IMR-90 (cell line): Measurements from ENCODE around the gene PHC3. TPM values are rescaled to one million over a fixed set of nuclear protein-coding genes. Genes with fewer than 3 reads are reported as not detected.

Source experiments
- ATAC-seq: fragments of 200-7000 bp; cut with Tn5 transposase; 2 replicates; pipeline ENCODE4 v1.9.1; 2020; ENCODE audit warnings: low read depth, mild to moderate bottlenecking, moderate library complexity
- BruUV-seq: library from RNA; stranded (reverse); fragments of 400-500 nt; replicated peaks from 2 replicates; lab custom pipeline; 2021; lab: Mats Ljungman, UMichigan
- CTCF ChIA-PET: fragments of 300-600 bp; formaldehyde crosslinking; extraction: SDS; loops from one replicate; lab custom pipeline; 2021; ENCODE audit warnings: antibody characterized with exemption; lab: Yijun Ruan, JAX
- POLR2A ChIA-PET: fragments of 300-600 bp; sonication (Branson Sonifier 250); formaldehyde crosslinking; loops from one replicate; lab custom pipeline; 2022; ENCODE audit warnings: antibody characterized with exemption; ENCODE audit not compliant: unreplicated experiment; lab: Charles Lee
- DNase-seq: peaks from one replicate; pipeline ENCODE4 v3.0.0; 2013
- H2AFZ ChIP-seq: replicated peaks from 2 replicates; pipeline ENCODE3; 2013; ENCODE audit warnings: low read length, mild to moderate bottlenecking; ENCODE audit not compliant: poor library complexity
- H2AK5ac ChIP-seq: 2 replicates; pipeline ENCODE4 v1.6.1; 2013; ENCODE audit warnings: low read depth, low read length, inconsistent platforms
- H2AK9ac ChIP-seq: replicated peaks from 2 replicates; pipeline ENCODE3; 2013; ENCODE audit warnings: mild to moderate bottlenecking, low read depth, low read length, moderate library complexity; ENCODE audit not compliant: poor library complexity
- H2BK120ac ChIP-seq: 2 replicates; pipeline ENCODE4 v1.6.1; 2013; ENCODE audit warnings: low read depth, low read length, inconsistent platforms
- H2BK15ac ChIP-seq: 3 replicates; pipeline ENCODE4 v1.6.1; 2013; ENCODE audit warnings: low read depth, low read length, inconsistent platforms
- H2BK20ac ChIP-seq: 2 replicates; pipeline ENCODE4 v1.6.1; 2013; ENCODE audit warnings: low read depth, mild to moderate bottlenecking, inconsistent platforms, low read length, moderate library complexity
- H2BK5ac ChIP-seq: 2 replicates; pipeline ENCODE4 v1.6.1; 2013; ENCODE audit warnings: mild to moderate bottlenecking, low read depth, low read length, inconsistent platforms; ENCODE audit not compliant: poor library complexity, severe bottlenecking
- H3K14ac ChIP-seq: replicated peaks from 2 replicates; pipeline ENCODE4 v1.6.1; 2013; ENCODE audit warnings: low read depth, low read length, inconsistent platforms
- H3K18ac ChIP-seq: 2 replicates; pipeline ENCODE4 v1.6.1; 2013; ENCODE audit warnings: low read depth, low read length, control low read depth
- H3K23ac ChIP-seq: 2 replicates; pipeline ENCODE4 v1.6.1; 2013; ENCODE audit warnings: low read depth, low read length, inconsistent platforms
- H3K27ac ChIP-seq: 2 replicates; pipeline ENCODE4 v1.5.1; 2013; ENCODE audit warnings: mild to moderate bottlenecking, control low read depth, low read length; ENCODE audit not compliant: insufficient read depth
- H3K27me3 ChIP-seq: 2 replicates; pipeline ENCODE4 v1.6.1; 2013; ENCODE audit warnings: low read length; ENCODE audit not compliant: control insufficient read depth, insufficient read depth
- H3K36me3 ChIP-seq: 2 replicates; pipeline ENCODE4 v1.6.1; 2013; ENCODE audit warnings: low read length, mixed read lengths; ENCODE audit not compliant: control insufficient read depth, insufficient read depth
- H3K4ac ChIP-seq: 2 replicates; pipeline ENCODE4 v1.6.1; 2013; ENCODE audit warnings: low read depth, low read length, inconsistent platforms
- H3K4me1 ChIP-seq: 2 replicates; pipeline ENCODE4 v1.6.1; 2013; ENCODE audit warnings: low read length, mixed read lengths; ENCODE audit not compliant: control insufficient read depth, insufficient read depth
- H3K4me2 ChIP-seq: 2 replicates; pipeline ENCODE4 v1.6.1; 2013; ENCODE audit warnings: low read depth, mild to moderate bottlenecking, control low read depth, low read length, moderate library complexity
- H3K4me3 ChIP-seq: 2 replicates; pipeline ENCODE4 v1.5.1; 2013; ENCODE audit warnings: low read depth, mild to moderate bottlenecking, control low read depth, low read length, moderate library complexity; ENCODE audit not compliant: insufficient read depth
- H3K56ac ChIP-seq: 2 replicates; pipeline ENCODE4 v1.6.1; 2013; ENCODE audit warnings: low read length, inconsistent platforms; ENCODE audit not compliant: insufficient read depth; ENCODE audit errors: extremely low read depth
- H3K79me1 ChIP-seq, 2 experiments: 2 replicates each; pipeline ENCODE4 v1.6.1; 2013; ENCODE audit warnings: low read length in 2 of 2, inconsistent platforms in 1 of 2, low read depth in 1 of 2
- H3K9ac ChIP-seq: 2 replicates; pipeline ENCODE4 v1.6.1; 2013; ENCODE audit warnings: low read depth, low read length, control low read depth
- H3K9me1 ChIP-seq: 2 replicates; pipeline ENCODE4 v1.6.1; 2013; ENCODE audit warnings: low read length, inconsistent platforms; ENCODE audit not compliant: insufficient read depth
- H3K9me3 ChIP-seq: 2 replicates; pipeline ENCODE4 v1.6.1; 2013; ENCODE audit warnings: low read length; ENCODE audit not compliant: control insufficient read depth, insufficient read depth
- H4K20me1 ChIP-seq: 2 replicates; pipeline ENCODE4 v1.6.1; 2013; ENCODE audit warnings: low read length, inconsistent platforms; ENCODE audit not compliant: insufficient read depth
- H4K5ac ChIP-seq: 2 replicates; pipeline ENCODE4 v1.6.1; 2013; ENCODE audit warnings: mild to moderate bottlenecking, low read depth, low read length, control low read depth
- H4K8ac ChIP-seq, 2 experiments: 2 replicates each; pipeline ENCODE4 v1.6.1; 2013; ENCODE audit warnings: low read depth in 2 of 2, low read length in 2 of 2, control low read depth in 1 of 2, inconsistent platforms in 1 of 2
- H4K91ac ChIP-seq: 2 replicates; pipeline ENCODE4 v1.6.1; 2013; ENCODE audit warnings: low read depth, low read length, inconsistent platforms; ENCODE audit not compliant: insufficient read depth
- BHLHE40 ChIP-seq: fragments of 150-350 bp; IDR thresholded peaks from 2 replicates; pipeline ENCODE4 v1.6.1; 2016; ENCODE audit warnings: mild to moderate bottlenecking, low read depth, low read length
- CEBPB ChIP-seq: IDR thresholded peaks from 2 replicates; pipeline ENCODE4 v1.6.1; 2012; ENCODE audit warnings: low read depth, low read length, improper control_type of control experiment
- CHD1 ChIP-seq: IDR thresholded peaks from 2 replicates; pipeline ENCODE4 v1.6.1; 2012; ENCODE audit warnings: low read depth, low read length, improper control_type of control experiment
- CTCF ChIP-seq: conservative IDR thresholded peaks from 2 replicates; pipeline ENCODE4 v1.5.1; 2012; ENCODE audit warnings: mild to moderate bottlenecking, low read depth, low read length, improper control_type of control experiment
- ELK1 ChIP-seq: fragments of 150-350 bp; IDR thresholded peaks from 2 replicates; pipeline ENCODE4 v1.6.1; 2016; ENCODE audit warnings: low read depth, mild to moderate bottlenecking, low read length, moderate library complexity, borderline replicate concordance
- FOS ChIP-seq: fragments of 150-350 bp; IDR thresholded peaks from 2 replicates; pipeline ENCODE4 v1.6.1; 2016; ENCODE audit warnings: low read depth, low read length
- MAFK ChIP-seq: IDR thresholded peaks from 2 replicates; pipeline ENCODE4 v1.6.1; 2012; ENCODE audit warnings: low read depth, low read length, improper control_type of control experiment
- MAZ ChIP-seq: IDR thresholded peaks from 2 replicates; pipeline ENCODE4 v1.6.1; 2012; ENCODE audit warnings: low read depth, mild to moderate bottlenecking, low read length, improper control_type of control experiment, moderate library complexity, borderline replicate concordance
- MXI1 ChIP-seq: IDR thresholded peaks from 2 replicates; pipeline ENCODE4 v1.6.1; 2012; ENCODE audit warnings: low read depth, mild to moderate bottlenecking, low read length, moderate library complexity, borderline replicate concordance
- NFE2L2 ChIP-seq: fragments of 150-350 bp; IDR thresholded peaks from 2 replicates; pipeline ENCODE4 v1.6.1; 2016; ENCODE audit warnings: low read depth, mild to moderate bottlenecking, low read length
- POLR2A ChIP-seq: IDR thresholded peaks from 2 replicates; pipeline ENCODE4 v1.6.1; 2012; ENCODE audit warnings: mild to moderate bottlenecking, low read depth, low read length
- RAD21 ChIP-seq: IDR thresholded peaks from 2 replicates; pipeline ENCODE4 v1.6.1; 2012; ENCODE audit warnings: low read length, improper control_type of control experiment
- RCOR1 ChIP-seq: IDR thresholded peaks from 2 replicates; pipeline ENCODE4 v1.6.1; 2012; ENCODE audit warnings: mild to moderate bottlenecking, low read length, improper control_type of control experiment; ENCODE audit not compliant: insufficient replicate concordance
- RFX5 ChIP-seq: IDR thresholded peaks from 2 replicates; pipeline ENCODE4 v1.8.0; 2012; ENCODE audit warnings: low read depth, mild to moderate bottlenecking, low read length, moderate library complexity
- SMC3 ChIP-seq: fragments of 150-350 bp; IDR thresholded peaks from 2 replicates; pipeline ENCODE4 v1.6.1; 2016; ENCODE audit warnings: low read depth, mild to moderate bottlenecking, antibody characterized with exemption, low read length, moderate library complexity
- USF2 ChIP-seq: fragments of 150-350 bp; IDR thresholded peaks from 2 replicates; pipeline ENCODE4 v1.6.1; 2017; ENCODE audit warnings: mild to moderate bottlenecking, antibody characterized with exemption, low read length, low read depth
- whole genome bisulfite sequencing, 2 experiments: methylation state at CpG; one replicate each; pipeline versions ENCODE4 v1.1.5 to v1.1.7; 2013; ENCODE audit warnings: missing lambda C conversion rate in 2 of 2; ENCODE audit not compliant: insufficient read length in 1 of 2; ENCODE audit errors: extremely low coverage in 2 of 2; 5-methylcytosine and 5-hydroxymethylcytosine counted together
- dilution Hi-C: fragments of 300-500 bp; cut with HindIII; formaldehyde crosslinking; loops from one replicate; pipeline ENCODE4 v1.14.3; 2018; ENCODE audit warnings: low sequenced_read_pairs; ENCODE audit not compliant: unreplicated experiment
- in situ Hi-C: fragments of 300-500 bp; cut with MboI; formaldehyde crosslinking; loops from 3 replicates; pipeline ENCODE4 v1.14.3; 2019; ENCODE audit warnings: low sequenced_read_pairs, inconsistent platforms, mixed read lengths
- intact Hi-C: fragments of 100-400 bp; cut with micrococcal nuclease; formaldehyde crosslinking; loops from 2 replicates; pipeline ENCODE4 v1.10.0; 2022
- polyA plus RNA-seq, 3 experiments: library from polyadenylated mRNA; depleted of rRNA; stranded (reverse); fragments of >200 nt; gene quantifications; 2 replicates each; pipeline ENCODE4 v1.2.3, GENCODE V29; 2012; ENCODE audit warnings: low replicate concordance in 1 of 3
- total RNA-seq: library from RNA; depleted of rRNA; stranded (reverse); fragments of >200 nt; gene quantifications from 2 replicates; pipeline ENCODE4 v1.2.3, GENCODE V29; 2012

The PHC3 gene
- total and polyA plus RNA-seq, 2 of the 4 experiments (the other 2 are of a cell fraction) = 18.3 to 26.3 TPM

- Histone ChIP-seq H4K91ac (no peak overlapping the region), H2BK20ac (no peak overlapping the region), H2AK5ac (no peak overlapping the region), H3K79me1 (no peaks in the 10 kb centered on the region), H2BK15ac (no peak overlapping the region), H4K5ac (no peak overlapping the region), H2AK9ac (no peak overlapping the region), H3K23ac (no peak overlapping the region), H2AFZ (no peak overlapping the region), H2BK5ac (no peak overlapping the region), H3K4ac (no peak overlapping the region), H3K27me3 (peaks cover 28% of the 10 kb centered on the region), H3K56ac (no peak overlapping the region), H3K36me3 (no peaks in the 10 kb centered on the region), H4K8ac (no peak overlapping the region), H3K4me2 (no peak overlapping the region), H3K4me3 (no peak overlapping the region), H3K4me1 (no peaks in the 10 kb centered on the region), H3K14ac (no peak overlapping the region), H3K9ac (no peak overlapping the region), H3K9me1 (no peaks in the 10 kb centered on the region), H4K20me1 (no peaks in the 10 kb centered on the region), H3K9me3 (no peaks in the 10 kb centered on the region), H3K18ac (no peak overlapping the region), H3K27ac (no peak overlapping the region), H2BK120ac (no peak overlapping the region)
- BruUV-seq = no TSS peak
- CTCF ChIA-PET = interaction anchor here (0.9 kb wide), 1 partner anchor 10 kb away, joined by 3 read pairs; no protein-coding TSS in a partner anchor
- DNase-seq (no peak), ATAC-seq (no peak)
- TF ChIP-seq POLR2A (no peak), RFX5 (no peak), CTCF (no peak), MAFK (no peak), CHD1 (no peak), ELK1 (no peak), MAZ (no peak), SMC3 (no peak), FOS (no peak), RCOR1 (no peak), CEBPB (no peak), NFE2L2 (no peak), RAD21 (no peak), USF2 (no peak), BHLHE40 (no peak), MXI1 (no peak)
- dilution Hi-C loops (no loop called here), intact Hi-C loops (no loop called here), in situ Hi-C loops (no loop called here)
- WGBS, 2 experiments = 27% methylated on average over 2 of the region's 7 CpGs; no CpG with 5 or more reads in 1 of the 2 experiments
- POLR2A ChIA-PET = no interaction called here
Measured at GRCh38 chr3:170043506-170043905, 138.0 kb downstream of the PHC3 start.
